ENCODE results near the gene KRT15. TPM values are rescaled to one million over a fixed set of nuclear protein-coding genes. Genes with fewer than 3 reads are reported as not detected.

The KRT15 gene
- total and polyA plus RNA-seq, 2 of the 8 experiments (the other 6 are each of a cell fraction or from before 2014, with no cell fraction given) = 0.11 to 0.13 TPM

- no peak for DNase-seq (ENCODE audit: low read depth in 1 of 2, low spot score in 2 of 2)
- CTCF ChIA-PET (ENCODE audit: partially characterized antibody) = interaction anchor here (1.2 to 2.0 kb wide), 2 partner anchors 12 to 58 kb away, joined by 3 to 4 read pairs; no protein-coding TSS in a partner anchor
- Histone ChIP-seq H4K91ac (replicated peaks; ENCODE audit: insufficient read length, low read length) (no peak overlapping the region), H3K14ac (ENCODE audit: insufficient read length) (no peak overlapping the region), H3K79me1 (ENCODE audit: low read depth, low read length) (no peaks in the 10 kb centered on the region), H3K27ac (ENCODE audit: low read depth, low read length) (no peak overlapping the region), H4K20me1 (replicated peaks in 1 of 2; ENCODE audit: control insufficient read depth in 1 of 2, insufficient read depth in 2 of 2, low read length in 2 of 2) (no peaks in the 10 kb centered on the region), H4K8ac (ENCODE audit: extremely low read depth, insufficient read depth, low read length) (no peak overlapping the region), H3K18ac (ENCODE audit: extremely low read depth, low read length) (no peak overlapping the region), H3K36me3 (ENCODE audit: control insufficient read depth in 2 of 4, insufficient read depth in 4 of 4, low read length in 3 of 4) (no peaks in the 10 kb centered on the region), H3K79me2 (ENCODE audit: control insufficient read depth in 1 of 2, insufficient read depth in 2 of 2, low read length in 2 of 2) (no peaks in the 10 kb centered on the region), H3K27me3 (replicated peaks in 1 of 4; ENCODE audit: control insufficient read depth in 3 of 4, extremely low read depth in 1 of 4, insufficient read depth in 3 of 4, low read length in 3 of 4) (no peaks in the 10 kb centered on the region; a peak in 2 of 7 replicates), H4K5ac (ENCODE audit: insufficient read length, low read depth, low read length) (no peak overlapping the region), H2BK15ac (ENCODE audit: low read length) (no peak overlapping the region), H3K56ac (replicated peaks; ENCODE audit: insufficient read length, low read depth, low read length) (no peak overlapping the region), H3K4me2 (ENCODE audit: insufficient read depth in 1 of 2, low read depth in 2 of 2, low read length in 2 of 2) (no peak overlapping the region), H2AK5ac (ENCODE audit: low read depth, low read length) (no peak overlapping the region), H3K4me3 (ENCODE audit: extremely low read depth in 1 of 4, insufficient read depth in 2 of 4, low read depth in 3 of 4, low read length in 4 of 4) (no peak overlapping the region), H3K4me1 (replicated peaks in 1 of 4; ENCODE audit: control insufficient read depth in 3 of 4, insufficient read depth in 4 of 4, low read length in 3 of 4) (no peaks in the 10 kb centered on the region), H3K4ac (replicated peaks; ENCODE audit: insufficient read length, low read depth, low read length) (no peak overlapping the region), H3K23ac (ENCODE audit: insufficient read length) (no peak overlapping the region), H3K9ac (replicated peaks in 1 of 4; ENCODE audit: extremely low read depth in 1 of 4, low read depth in 3 of 4, low read length in 3 of 4) (no peak overlapping the region), H3K23me2 (ENCODE audit: low read depth, low read length) (no peaks in the 10 kb centered on the region), H2BK120ac (replicated peaks; ENCODE audit: low read depth, low read length) (no peak overlapping the region), H2BK5ac (ENCODE audit: low read depth, low read length) (no peak overlapping the region), H3K9me3 (ENCODE audit: insufficient read depth in 2 of 2, low read depth in 1 of 2, low read length in 1 of 2) (no peaks in the 10 kb centered on the region), H2BK12ac (ENCODE audit: low read depth, low read length) (no peak overlapping the region), H2AFZ (ENCODE audit: low read length) (no peak overlapping the region), H2BK20ac (ENCODE audit: low read length) (no peak overlapping the region)
- POLR2A ChIA-PET (ENCODE audit: partially characterized antibody) = interaction anchor here (1.1 kb wide), 1 partner anchor 214 kb away, joined by 4 read pairs; no protein-coding TSS in a partner anchor
- TF ChIP-seq CBX8 (IDR thresholded peaks at IDR 0.05; ENCODE audit: borderline replicate concordance, low read depth, low read length) = no peak
- no peak for TF ChIP-seq ATF2 (IDR thresholded peaks at IDR 0.05; ENCODE audit: low read length)
- no peak for TF ChIP-seq ZNF274 (IDR thresholded peaks at IDR 0.05; ENCODE audit: borderline replicate concordance, extremely low read depth, low read length)
- TF ChIP-seq YY1 (IDR thresholded peaks at IDR 0.05; ENCODE audit: low read depth, low read length) = no peak
- no peak for TF ChIP-seq ATF3 (IDR thresholded peaks at IDR 0.05; ENCODE audit: insufficient read depth, low read depth, low read length)
- TF ChIP-seq PHF8 (conservative IDR thresholded peaks at IDR 0.05; ENCODE audit: low read depth, low read length) = no peak
- no peak for FAIRE-seq
- 85% methylated on average over 4 of the region's 4 CpGs; no CpG with 5 or more reads in 1 of the 2 experiments for WGBS, 2 experiments (ENCODE audit: extremely low coverage in 1 of 2, insufficient coverage in 1 of 2, insufficient read length in 1 of 2, insufficient replicate concordance in 2 of 2, low coverage in 1 of 2, low lambda C conversion rate in 2 of 2, missing lambda C conversion rate in 1 of 2)
Observed at GRCh38 chr17:41475421-41475820, 43.3 kb downstream of the KRT15 start.
